ENCODE measurements around the gene EBF3. TPM values are rescaled to one million over a fixed set of nuclear protein-coding genes. Genes with fewer than 3 reads are reported as not detected.

The EBF3 gene
- total RNA-seq, 1 donor from 2014 or later: 0.26 TPM

GRCh38 chr10:129966370-129966888 lies 2.4 kb upstream of the EBF3 start:
- no peak for TF ChIP-seq CTCF (IDR thresholded peaks at IDR 0.05; ENCODE audit: insufficient read depth, low read length, severe bottlenecking)
- no peak for DNase-seq (ENCODE audit: low read depth)
- Histone ChIP-seq H3K36me3 (ENCODE audit: control insufficient read depth, insufficient read depth, low read length) (no peaks in the 10 kb centered on the region), H3K4me3 (ENCODE audit: low read depth, low read length) (no peak overlapping the region), H3K27me3 (ENCODE audit: control insufficient read depth, insufficient read depth, low read length) (peaks cover 69% of the 10 kb centered on the region)
- no peak for FAIRE-seq

DNA sequence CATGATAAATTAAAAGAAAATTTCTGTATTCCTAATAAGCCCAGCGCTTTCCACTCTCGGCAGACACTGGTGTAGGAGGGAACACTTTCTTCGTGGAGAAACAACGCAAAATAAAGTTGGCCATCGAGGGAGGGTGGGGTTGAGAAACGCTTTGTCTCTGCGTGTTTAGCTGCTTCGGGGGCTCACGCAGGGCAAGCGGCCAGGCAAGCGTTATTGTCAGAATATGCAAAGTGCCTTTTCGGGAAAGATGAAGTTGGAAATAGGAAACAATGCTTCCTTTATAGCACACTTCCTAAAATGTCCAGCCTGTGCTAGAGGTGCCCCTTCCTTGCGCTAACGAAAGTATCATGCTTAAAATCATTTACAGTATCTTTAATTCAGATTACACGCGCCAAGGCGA lies 1.9 kb upstream of the EBF3 start:
- no peak for TF ChIP-seq CTCF (IDR thresholded peaks at IDR 0.05; ENCODE audit: insufficient read depth, low read length, severe bottlenecking)
- FAIRE-seq (no peak), DNase-seq (ENCODE audit: low read depth) (no peak)
- Histone ChIP-seq H3K36me3 (ENCODE audit: control insufficient read depth, insufficient read depth, low read length) (no peaks in the 10 kb centered on the region), H3K27me3 (ENCODE audit: control insufficient read depth, insufficient read depth, low read length) (peaks cover 73% of the 10 kb centered on the region), H3K4me3 (ENCODE audit: low read depth, low read length) (no peak overlapping the region)

DNA sequence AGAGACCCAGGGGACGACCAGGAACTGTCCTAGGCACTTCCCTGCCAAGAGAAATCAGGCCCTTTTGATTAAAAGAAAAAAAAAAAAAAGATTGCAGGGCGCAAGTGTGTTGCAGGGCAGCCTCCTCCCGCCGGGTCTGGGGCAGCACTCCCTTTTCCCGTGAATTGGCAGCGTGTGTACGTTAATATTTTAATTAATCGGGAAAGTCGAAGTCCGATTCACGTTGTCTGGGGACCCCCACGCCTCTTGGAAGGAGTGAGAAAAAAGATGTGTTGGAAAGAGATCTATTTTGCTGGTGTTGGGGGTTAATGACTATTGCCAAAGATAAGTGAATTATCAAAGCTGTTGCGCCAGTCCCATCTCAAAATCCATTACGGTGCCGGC lies 1.3 kb upstream of the EBF3 start:
- TF ChIP-seq CTCF (IDR thresholded peaks at IDR 0.05; ENCODE audit: insufficient read depth, low read length, severe bottlenecking): no peak
- Histone ChIP-seq H3K27me3 (ENCODE audit: control insufficient read depth, insufficient read depth, low read length) (peaks cover 73% of the 10 kb centered on the region), H3K36me3 (ENCODE audit: control insufficient read depth, insufficient read depth, low read length) (no peaks in the 10 kb centered on the region), H3K4me3 (ENCODE audit: low read depth, low read length) (no peak overlapping the region)
- FAIRE-seq (no peak), DNase-seq (ENCODE audit: low read depth) (no peak)

GRCh38 chr10:129964611-129965424 lies 744 bp upstream of the EBF3 start:
- TF ChIP-seq CTCF (IDR thresholded peaks at IDR 0.05; ENCODE audit: insufficient read depth, low read length, severe bottlenecking): no peak
- peaks cover 74% of the 10 kb centered on the region for H3K27me3 ChIP-seq (ENCODE audit: control insufficient read depth, insufficient read depth, low read length)
- DNase-seq (ENCODE audit: low read depth) (no peak), FAIRE-seq (no peak)
- H3K36me3 ChIP-seq (ENCODE audit: control insufficient read depth, insufficient read depth, low read length): no peaks in the 10 kb centered on the region
- H3K4me3 ChIP-seq (ENCODE audit: low read depth, low read length): no peak overlapping the region

- FAIRE-seq (no peak), DNase-seq (ENCODE audit: low read depth) (no peak)
- Histone ChIP-seq H3K36me3 (ENCODE audit: control insufficient read depth, insufficient read depth, low read length) (no peaks in the 10 kb centered on the region), H3K4me3 (ENCODE audit: low read depth, low read length) (peak overlapping the region; percentile 23), H3K27me3 (ENCODE audit: control insufficient read depth, insufficient read depth, low read length) (peaks cover 63% of the 10 kb centered on the region)
- TF ChIP-seq CTCF (IDR thresholded peaks at IDR 0.05; ENCODE audit: insufficient read depth, low read length, severe bottlenecking): no peak
Measured at GRCh38 chr10:129962872-129963640, 1.0 kb downstream of the EBF3 start.

Data from bronchial epithelial cell (primary cell).